Measurements from ENCODE around the gene TBC1D14.
A peak's percentile ranks its signal among the peaks of the same experiment; 100 is the strongest.

Gene TBC1D14

DNA sequence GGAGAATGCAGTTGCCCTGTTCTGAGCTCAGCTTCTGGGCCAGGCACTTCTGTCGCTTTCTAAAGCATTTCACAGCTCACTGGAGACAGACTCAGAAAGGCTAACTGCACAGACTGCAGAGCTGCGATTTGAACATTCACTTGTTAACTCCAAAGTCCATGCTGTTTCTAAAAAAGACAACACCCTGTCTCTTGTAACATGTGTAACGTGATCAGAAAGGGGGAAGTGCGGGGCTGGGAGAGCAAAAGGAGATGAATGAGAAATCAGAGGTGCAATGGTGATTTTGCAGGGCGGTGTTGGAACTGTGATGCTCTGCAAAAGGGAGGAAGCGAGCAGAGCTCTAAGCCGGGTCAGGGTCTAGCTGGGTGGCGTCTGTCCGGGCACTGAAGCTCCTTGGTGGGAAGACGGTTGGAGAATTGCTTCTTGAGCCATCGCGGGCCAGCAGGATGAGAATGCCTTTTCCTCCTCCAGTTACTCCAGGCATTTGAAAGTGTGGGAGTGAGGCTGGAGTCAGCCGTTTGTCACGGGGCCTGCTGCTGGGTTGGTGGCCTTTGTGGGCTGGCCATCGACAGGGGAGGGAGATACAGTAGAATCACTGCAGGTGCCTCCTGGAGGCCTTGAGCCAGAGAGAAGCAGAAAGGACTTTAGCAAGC is 20.3 kb downstream of the TBC1D14 start:
- DNase-seq (ENCODE audit: low spot score) = no peak

- DNase-seq (ENCODE audit: low spot score) = no peak
These were observed 22.8 kb downstream of the TBC1D14 start for GRCh38 chr4:6932475-6932874.

- DNase-seq (ENCODE audit: low spot score) = no peak
These were observed 23.3 kb downstream of the TBC1D14 start for GRCh38 chr4:6932918-6933317.

DNA sequence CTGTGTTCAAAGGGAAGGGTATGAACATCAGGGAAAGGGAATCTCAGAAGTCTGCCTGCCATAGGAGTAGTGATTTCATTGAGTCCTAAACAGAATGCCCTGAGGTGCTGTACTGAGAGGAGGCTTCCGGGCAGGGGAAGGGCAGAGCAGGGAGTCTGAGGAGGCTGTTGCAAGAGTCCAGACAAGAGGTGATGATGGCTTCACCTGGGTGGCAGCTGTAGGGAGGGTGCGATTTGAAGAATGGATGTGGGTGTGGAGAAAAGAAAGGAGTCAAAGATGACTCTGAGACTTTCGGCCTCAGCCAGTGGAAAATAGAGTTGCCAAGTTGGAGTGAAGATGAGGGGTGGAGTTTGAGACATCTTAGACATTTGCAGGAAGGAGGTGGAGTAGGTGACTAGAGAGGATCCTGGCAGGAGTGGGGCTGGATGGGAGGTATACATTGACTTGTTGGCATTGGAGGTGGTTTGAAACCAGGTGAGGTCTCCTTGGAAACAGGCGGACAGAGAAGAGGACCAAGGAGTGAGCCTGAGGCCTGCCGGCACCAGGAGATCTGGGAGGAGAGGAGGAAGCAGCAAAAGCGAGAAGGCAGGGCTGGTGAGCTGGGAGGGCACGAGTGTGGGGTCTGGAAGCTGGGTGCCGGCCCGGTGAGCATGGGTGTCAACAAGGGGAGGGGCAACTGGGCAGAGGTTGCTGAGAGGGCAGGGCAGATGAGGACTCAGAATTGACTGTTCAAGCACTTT is 24.2 kb downstream of the TBC1D14 start:
- no peak for DNase-seq (ENCODE audit: low spot score)

DNA sequence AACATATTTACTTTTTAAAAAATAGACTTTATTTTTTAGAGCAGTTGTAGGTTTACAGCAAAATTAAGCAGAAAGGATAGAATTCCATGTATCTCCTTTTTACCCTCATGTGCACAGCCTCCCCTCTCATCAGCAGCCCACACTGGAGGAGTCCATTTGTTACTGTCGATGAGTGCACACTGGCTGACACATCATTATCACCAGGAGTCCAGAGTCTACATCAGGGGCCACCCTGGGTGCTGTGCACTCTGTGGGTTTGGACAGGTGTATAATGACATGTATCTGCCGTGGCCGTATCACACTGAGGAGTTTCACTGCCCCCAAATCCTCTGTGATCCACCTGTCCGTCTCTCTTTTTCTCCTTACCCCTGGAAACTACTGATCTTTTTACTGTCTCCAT is 26.3 kb downstream of the TBC1D14 start:
- no peak for DNase-seq (ENCODE audit: low spot score)

GRCh38 chr4:6937201-6937600 is 27.6 kb downstream of the TBC1D14 start:
- no peak for DNase-seq (ENCODE audit: low spot score)

DNA sequence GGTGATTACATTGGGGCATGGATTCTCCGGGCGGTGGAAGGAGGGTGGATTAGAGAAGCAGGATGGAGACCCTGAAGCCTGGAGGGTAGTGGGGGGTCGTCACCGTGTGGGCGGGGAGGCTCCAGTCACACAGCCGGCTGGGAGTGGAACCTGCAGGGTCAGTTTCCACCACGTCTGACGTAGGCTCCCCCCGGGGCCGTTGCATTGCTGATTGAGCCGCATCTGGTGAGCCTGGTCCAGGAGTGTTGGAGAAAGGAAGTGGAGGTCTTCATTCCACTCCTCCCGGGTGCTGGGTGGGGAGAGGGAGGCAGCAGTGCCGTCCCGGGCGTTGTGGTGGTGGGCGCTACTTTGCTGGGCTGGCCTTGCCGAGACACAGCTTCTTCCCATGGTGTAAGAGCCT is 28.1 kb downstream of the TBC1D14 start:
- DNase-seq (ENCODE audit: low spot score) = no peak

DNA sequence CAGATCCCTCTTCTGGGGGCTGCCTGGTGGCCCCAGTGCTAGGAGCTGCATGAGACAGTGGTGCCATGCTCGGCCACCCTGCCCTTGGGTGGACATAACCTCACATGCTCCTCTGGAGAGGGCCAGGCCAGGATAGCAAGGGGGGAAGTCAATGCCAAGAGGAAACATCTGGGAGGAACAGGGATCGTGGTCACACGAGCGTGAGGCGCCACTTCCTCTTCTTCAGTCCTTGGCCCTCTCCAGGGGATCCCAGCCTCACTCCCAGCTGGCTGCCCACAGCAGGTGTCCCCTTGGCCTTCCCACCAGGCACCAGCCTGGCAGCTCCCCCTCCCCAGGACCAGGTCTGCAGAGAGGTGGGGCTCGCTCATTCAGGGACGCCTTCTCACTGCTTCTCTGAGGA is 28.6 kb downstream of the TBC1D14 start:
- DNase-seq (ENCODE audit: low spot score) = no peak

- no peak for DNase-seq (ENCODE audit: low spot score)
These were observed 29.1 kb downstream of the TBC1D14 start for GRCh38 chr4:6938647-6939271.

GRCh38 chr4:6939761-6940743 is 30.4 kb downstream of the TBC1D14 start:
- no peak for DNase-seq (ENCODE audit: low spot score)

DNA sequence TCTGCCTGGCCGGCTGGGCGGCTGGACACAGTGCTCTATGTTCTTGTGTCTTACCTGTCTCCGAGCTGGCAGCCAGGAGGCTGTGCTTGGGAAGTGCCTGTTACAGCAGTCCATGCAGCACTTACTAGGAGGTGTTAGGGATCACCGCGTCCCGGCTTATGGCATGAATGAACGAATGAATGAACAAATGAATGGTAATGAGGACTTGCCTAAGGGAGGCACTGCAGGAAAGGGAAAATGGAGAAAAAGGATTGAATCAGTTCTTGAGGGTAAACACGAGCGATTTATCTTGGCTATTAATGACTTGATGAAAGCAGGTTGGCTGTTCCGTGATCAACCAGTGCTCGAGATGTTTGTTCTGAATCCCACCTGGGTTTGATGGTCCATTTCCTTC is 31.1 kb downstream of the TBC1D14 start:
- no peak for DNase-seq (ENCODE audit: low spot score)

DNA sequence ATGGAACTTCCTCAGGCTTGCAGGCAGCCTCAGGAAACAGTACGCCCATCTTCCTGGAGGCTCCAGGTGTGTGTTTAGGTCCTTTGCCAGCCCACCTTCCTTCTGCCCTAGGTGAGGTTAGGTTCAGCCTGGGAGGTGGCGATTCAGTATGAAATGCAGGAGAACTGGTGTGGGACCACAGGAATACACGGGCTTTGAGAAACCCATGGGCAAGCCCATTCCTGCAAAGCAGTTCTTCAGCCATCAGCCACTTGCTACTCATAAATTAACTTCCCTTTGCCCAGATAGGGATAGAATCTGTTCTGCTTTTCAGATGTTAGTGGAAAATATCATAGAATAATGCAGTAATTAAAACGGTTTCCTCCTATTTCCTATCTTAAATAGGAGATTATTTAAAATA is 32.2 kb downstream of the TBC1D14 start:
- DNase-seq (ENCODE audit: low spot score) = no peak

GRCh38 chr4:6942238-6942800 is 32.7 kb downstream of the TBC1D14 start:
- peak; percentile 69 for DNase-seq (ENCODE audit: low spot score)

DNA sequence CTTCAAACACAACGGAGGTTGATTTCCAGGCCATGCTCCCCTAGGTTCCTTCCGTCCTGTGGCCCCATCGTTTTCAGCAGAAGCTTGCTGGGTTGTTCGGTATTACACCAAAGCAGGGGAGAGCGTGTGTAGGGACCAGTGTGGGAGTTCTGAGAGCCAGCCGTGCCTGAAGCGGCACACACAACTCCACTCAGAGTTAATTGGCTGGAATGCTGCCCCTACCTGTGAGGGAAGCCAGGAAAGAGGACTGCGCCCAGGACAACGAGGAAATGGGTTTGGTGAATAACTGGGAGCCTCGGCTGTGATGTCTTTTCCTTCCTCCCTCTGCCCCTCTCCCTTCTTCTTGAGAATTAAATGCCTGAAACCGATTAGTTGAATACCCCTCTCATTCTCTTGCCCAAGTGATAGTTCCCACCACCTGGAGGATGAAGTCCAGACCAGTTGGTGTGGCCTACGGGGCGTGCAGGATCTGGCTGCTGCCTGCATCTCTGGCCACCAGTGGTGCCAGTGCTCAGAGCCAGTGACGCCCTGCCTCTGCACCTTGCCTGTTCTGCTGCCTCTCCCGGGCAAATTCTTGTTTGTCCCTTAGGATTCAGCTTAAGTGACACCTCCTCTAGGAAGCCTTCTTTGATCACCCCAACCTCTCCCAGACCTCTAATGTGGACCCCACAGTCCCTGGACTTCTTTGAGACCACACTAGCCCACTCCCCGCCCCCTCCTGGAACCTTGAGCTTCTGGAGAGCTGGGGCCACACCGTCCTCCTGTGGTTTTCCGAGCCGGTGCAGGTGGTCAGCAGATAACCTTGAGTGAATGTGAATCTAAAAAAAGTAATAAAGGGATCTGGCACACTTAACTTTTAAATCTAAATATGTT is 33.6 kb downstream of the TBC1D14 start:
- DNase-seq (ENCODE audit: low spot score) = no peak

DNA sequence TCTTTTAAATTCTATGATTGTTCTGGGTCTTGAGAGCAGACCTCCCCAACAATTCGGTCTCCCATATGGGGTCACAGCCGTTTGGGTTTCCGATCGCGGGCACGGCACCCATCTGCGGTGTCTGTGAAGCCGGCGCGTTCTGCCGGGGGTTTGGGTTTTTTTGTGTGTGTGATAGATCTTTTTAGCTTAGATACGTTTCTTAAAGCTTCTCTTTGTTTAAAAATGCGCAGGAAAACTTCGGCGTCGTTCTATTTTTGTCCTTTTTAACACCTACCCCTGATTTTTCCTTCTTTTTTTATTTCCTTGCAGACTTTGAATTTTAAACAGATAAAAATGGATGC is 34.2 kb downstream of the TBC1D14 start:
- DNase-seq (ENCODE audit: low spot score) = no peak

- DNase-seq (ENCODE audit: low spot score) = no peak
These were observed 34.9 kb downstream of the TBC1D14 start for GRCh38 chr4:6944301-6945051.

- DNase-seq (ENCODE audit: low spot score) = no peak
These were observed 35.4 kb downstream of the TBC1D14 start for GRCh38 chr4:6945052-6945409.

DNA sequence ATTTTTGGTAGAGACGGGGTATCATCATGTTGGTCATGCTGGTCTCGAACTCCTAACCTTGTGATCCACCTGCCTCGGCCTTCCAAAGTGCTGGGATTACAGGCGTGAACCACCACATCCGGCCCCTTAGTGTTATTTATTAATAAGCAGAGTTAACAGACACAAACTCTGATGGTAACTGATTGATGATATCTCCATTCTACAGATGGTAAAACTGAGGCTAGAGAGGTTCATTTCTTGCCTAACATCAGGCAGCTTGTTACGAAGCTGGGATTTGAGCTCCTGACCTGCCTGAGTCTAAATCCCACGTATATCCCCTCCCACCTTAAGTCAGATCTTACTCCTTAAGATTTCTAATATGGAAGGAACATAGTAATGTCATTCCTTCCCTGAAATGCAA is 36.9 kb downstream of the TBC1D14 start:
- DNase-seq (ENCODE audit: low spot score) = no peak

- DNase-seq (ENCODE audit: low spot score) = no peak
These were observed 38.5 kb downstream of the TBC1D14 start for GRCh38 chr4:6948134-6948460.

DNA sequence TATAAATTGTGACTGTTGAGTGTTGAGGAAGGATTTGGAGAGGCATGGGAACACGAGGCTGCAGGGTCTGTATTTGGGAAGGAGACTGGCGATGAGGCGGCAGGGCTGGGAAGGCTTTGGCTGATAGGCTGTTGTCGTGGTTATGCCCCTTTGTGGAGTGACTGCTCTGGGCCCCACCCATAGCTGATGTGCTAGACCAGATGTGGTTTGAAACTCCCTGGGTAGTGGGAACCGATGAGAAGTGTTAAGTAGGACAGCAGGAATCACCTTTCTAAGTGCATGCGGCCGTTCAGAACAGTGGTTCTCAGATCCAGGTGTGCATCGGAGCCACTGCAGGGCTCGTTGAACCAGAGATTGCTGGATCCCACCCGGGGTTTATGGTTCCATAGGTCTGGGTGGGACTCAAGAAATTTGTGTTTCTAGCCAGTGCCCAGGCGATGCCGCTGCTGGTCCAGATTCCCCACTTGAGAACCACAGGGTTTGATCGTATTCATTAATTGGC is 42.3 kb downstream of the TBC1D14 start:
- no peak for DNase-seq (ENCODE audit: low spot score)
